Articular chondrocyte of knee joint (primary cell): Measurements from ENCODE around the gene BRSK1. TPM values are rescaled to one million over a fixed set of nuclear protein-coding genes. Genes with fewer than 3 reads are reported as not detected.
A peak's percentile ranks its signal among the peaks of the same experiment; 100 is the strongest.

Source experiments
- small RNA-seq: library from RNA; depleted of rRNA; stranded (forward); fragments of <200 nt; gene quantifications from one replicate; pipeline ENCODE3, GENCODE V24; 2012
- total RNA-seq: library from RNA; depleted of rRNA; stranded (reverse); fragments of >200 nt; gene quantifications from 2 replicates; pipeline ENCODE4 v1.2.3, GENCODE V29; 2012

Gene BRSK1
- 0.65 TPM in 2 replicates for total RNA-seq

DNA sequence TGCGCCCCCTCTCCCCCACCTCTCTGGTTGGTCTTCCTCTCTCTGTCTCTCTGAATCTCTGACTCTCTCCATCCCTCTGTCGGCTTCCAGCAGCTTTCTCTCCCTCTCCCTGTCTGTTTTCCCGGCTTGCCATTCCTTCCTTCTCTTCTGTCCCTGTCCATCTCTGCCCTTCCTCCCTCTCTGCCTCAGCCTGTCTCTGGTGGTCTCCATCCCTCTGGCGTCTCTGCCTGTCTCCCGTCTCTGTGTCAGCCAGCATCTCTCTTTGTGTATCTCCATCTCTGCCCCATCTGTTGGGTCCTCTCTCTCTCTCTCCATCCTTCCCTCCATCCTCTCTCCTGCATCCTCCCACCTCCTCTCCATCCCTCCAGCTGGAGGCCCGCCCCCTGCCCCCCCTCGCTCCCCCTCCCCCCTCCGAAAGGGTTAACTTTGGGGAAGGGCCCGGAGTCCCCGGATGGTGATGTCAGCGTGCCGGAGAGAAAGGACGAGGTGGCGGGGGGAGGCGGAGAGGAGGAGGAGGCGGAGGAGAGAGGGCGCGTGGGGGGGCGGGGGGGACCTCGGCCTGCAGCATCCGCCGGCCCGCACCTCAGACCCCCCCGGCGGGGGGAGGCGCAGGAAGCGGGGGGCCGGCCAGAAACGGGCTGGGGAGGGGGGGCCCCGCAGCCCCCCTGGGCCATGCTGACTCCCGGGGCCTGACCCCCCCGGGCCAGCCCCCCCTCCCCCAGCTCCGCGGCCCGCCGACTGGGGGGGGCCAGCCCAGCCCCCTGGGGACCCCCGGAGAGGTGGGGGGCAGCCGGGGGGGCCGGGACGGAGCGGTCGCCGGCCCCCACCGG lies at the start of gene BRSK1:
BRSK1 (plus strand) TSS at position 450 of the 830 bp plus-strand sequence. CDS start 446 bp downstream, outside the sequence.

DNA sequence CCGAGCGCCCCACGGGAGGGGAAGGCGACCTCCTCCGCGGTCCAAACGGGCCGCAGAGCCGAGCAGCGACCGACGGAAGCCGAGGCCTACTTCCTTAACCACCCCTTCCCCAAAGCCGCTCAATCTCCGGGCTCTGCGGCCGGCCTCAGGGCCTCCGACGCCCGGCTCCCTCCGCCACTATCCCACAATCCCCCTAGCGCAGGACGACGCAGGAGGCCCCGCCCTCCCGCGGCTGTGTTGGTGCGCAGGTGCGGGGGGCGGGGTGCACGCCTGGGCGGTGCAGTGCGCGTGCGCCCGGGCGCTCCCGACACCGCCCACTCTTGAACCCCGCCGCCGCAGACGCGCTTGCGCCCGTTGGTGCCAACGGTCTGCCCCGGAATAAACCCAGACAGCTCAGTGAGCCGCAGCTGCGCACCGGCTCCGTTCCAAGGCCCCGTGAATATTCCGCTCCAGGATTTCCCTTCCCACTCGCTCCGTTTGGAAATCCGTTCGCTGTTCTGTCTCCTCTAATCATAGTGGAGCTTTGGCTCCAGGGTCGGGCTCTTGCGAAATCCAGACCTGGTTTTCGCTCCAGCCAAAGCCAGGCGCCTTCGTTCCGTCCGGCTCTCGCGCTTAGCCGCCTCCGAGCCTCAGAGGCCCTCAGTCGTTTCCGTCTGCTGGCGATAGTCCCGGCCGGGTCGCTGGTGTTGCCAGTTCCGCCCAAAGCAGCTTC lies 24.8 kb upstream of the BRSK1 start, which contains the start of gene PPP6R1:
PPP6R1 (minus strand) TSS at position 190 of the 712 bp plus-strand sequence. CDS start 11,914 bp downstream, outside the sequence.

GRCh38 chr19:55279770-55280643 lies 3.8 kb upstream of the BRSK1 start, which contains the start of gene HSPBP1:
Gene HSPBP1, minus strand, starts transcription at chr19:55280110. Its CDS starts 502 bp downstream, at chr19:55279608.

DNA sequence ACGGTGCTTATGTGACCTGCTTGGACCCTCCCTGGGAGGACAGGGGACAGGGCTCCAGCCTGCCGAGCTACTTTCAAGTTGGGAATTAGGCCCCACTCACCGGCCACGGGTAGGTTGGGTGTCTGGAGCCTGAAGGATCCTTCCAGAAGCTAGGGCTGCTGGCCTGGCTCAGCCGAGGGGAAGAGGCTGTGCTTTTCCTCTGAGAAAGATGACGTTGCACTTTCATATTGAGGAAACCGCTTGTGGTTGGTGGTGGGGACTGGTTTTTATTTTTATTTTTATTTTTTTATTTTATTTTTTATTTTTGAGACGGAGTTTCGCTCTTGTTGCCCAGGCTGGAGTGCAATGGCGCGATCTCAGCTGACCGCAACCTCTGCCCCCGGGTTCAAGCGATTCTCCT lies 41.4 kb downstream of the BRSK1 start, which contains the start of gene TMEM150B:
TMEM150B (minus strand) TSS at position 170 of the 400 bp plus-strand sequence. CDS start 4,305 bp downstream, outside the sequence.

DNA sequence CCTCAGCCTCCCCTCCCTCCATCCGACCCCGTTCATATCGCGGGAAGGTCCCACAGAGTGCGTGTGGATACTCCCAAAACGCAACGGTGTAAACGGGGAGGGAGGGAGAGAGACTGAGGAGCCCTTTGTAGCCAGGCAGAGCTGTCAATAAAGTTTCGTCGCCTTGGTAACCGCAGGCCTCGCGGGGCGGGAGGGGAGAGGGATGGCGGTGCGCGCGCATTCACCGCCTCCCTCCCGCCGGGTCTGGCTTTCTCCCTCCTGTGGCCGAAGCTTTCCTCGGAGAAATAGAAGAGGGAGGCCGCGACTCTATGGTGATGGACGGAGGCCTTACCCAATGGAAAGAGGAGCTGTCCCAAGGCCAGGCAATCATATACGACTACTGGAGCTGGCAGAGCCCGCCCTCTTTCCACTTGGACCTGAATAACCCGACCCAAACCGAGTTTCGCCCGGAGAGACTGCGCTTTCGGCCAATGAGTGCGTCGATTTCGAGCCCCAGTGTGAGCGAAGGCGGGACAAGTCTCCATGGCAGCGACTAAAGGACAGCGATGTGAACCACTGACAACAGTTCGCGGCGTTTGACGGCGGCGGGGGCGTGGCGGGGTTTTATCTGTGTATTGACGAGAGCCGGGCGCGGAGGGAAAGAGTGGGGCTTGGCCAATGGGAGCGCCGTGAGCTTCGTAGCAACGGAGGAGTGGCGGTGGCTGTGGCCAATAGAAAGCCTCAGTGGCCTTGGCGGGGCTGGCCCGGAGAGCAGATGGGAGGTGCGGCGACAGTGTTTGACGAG lies 55.5 kb downstream of the BRSK1 start, which contains the start of gene KMT5C:
KMT5C (plus strand) TSS at position 772 of the 784 bp plus-strand sequence. CDS start 2,061 bp downstream, outside the sequence.

GRCh38 chr19:55354698-55355212 lies 71.0 kb downstream of the BRSK1 start, which contains the start of gene COX6B2:
Gene COX6B2, minus strand, starts transcription at chr19:55354719. Its CDS starts 198 bp downstream, at chr19:55354521.

Small RNA genes within 50 kb of the gene (small RNA-seq; reads per million reads assigned to genes)
- 0.61 reads per million, percentile 20 among the genes with 10 or more reads in this experiment for gene MIR6802
- not detected for gene MIR6803

Other genes starting within 250 kb of the BRSK1 start
- gene GP6, start 245.7 kb upstream of the BRSK1 start, total RNA-seq = not detected in 2 replicates
- gene RDH13, start 220.8 kb upstream of the BRSK1 start, total RNA-seq = 8.6 and 9.1 TPM in 2 replicates
- 0.26 TPM in 1 of 2 replicates, not detected in the other for gene EPS8L1, start 208.1 kb upstream of the BRSK1 start, total RNA-seq
- gene PPP1R12C, start 166.4 kb upstream of the BRSK1 start, total RNA-seq = 30.4 and 32.4 TPM in 2 replicates
- 1.9 and 7.8 TPM in 2 replicates for gene TNNT1, start 134.8 kb upstream of the BRSK1 start, total RNA-seq
- gene TNNI3, start 126.3 kb upstream of the BRSK1 start, total RNA-seq = not detected in 2 replicates
- 0.43 and 0.91 TPM in 2 replicates for gene DNAAF3, start 117.4 kb upstream of the BRSK1 start, total RNA-seq
- gene SYT5, start 103.7 kb upstream of the BRSK1 start, total RNA-seq = not detected in 2 replicates
- gene PTPRH, start 74.5 kb upstream of the BRSK1 start, total RNA-seq = 5.1 and 7.1 TPM in 2 replicates
- 0.76 and 1.7 TPM in 2 replicates for gene TMEM86B, start 55.2 kb upstream of the BRSK1 start, total RNA-seq
- 26.1 and 27.7 TPM in 2 replicates for gene PPP6R1, start 25.0 kb upstream of the BRSK1 start, total RNA-seq
- gene HSPBP1, start 3.9 kb upstream of the BRSK1 start, total RNA-seq = 23.0 and 25.6 TPM in 2 replicates
- gene TMEM150B, start 41.3 kb downstream of the BRSK1 start, total RNA-seq = not detected in 2 replicates
- 5.0 and 5.6 TPM in 2 replicates for gene KMT5C, start 55.9 kb downstream of the BRSK1 start, total RNA-seq
- gene COX6B2, start 70.7 kb downstream of the BRSK1 start, total RNA-seq = not detected in 2 replicates
- gene GARIN5B, start 79.3 kb downstream of the BRSK1 start, total RNA-seq = not detected in 2 replicates
- gene IL11, start 86.5 kb downstream of the BRSK1 start, total RNA-seq = 1.2 and 1.4 TPM in 2 replicates
- gene TMEM190, start 92.8 kb downstream of the BRSK1 start, total RNA-seq = not detected in 2 replicates
- gene TMEM238, start 100.3 kb downstream of the BRSK1 start, total RNA-seq = not detected in 2 replicates
- 441 and 509 TPM in 2 replicates for gene RPL28, start 101.9 kb downstream of the BRSK1 start, total RNA-seq
- gene UBE2S, start 123.8 kb downstream of the BRSK1 start, total RNA-seq = 32.4 and 36.3 TPM in 2 replicates
- not detected in 2 replicates for gene SHISA7, start 159.3 kb downstream of the BRSK1 start, total RNA-seq
- gene ISOC2, start 177.6 kb downstream of the BRSK1 start, total RNA-seq = 48.6 and 53.3 TPM in 2 replicates
- not detected in 2 replicates for gene C19orf85, start 180.8 kb downstream of the BRSK1 start, total RNA-seq
- 2.1 and 2.7 TPM in 2 replicates for gene ZNF628, start 192.6 kb downstream of the BRSK1 start, total RNA-seq
- gene NAT14, start 201.2 kb downstream of the BRSK1 start, total RNA-seq = 3.8 and 5.6 TPM in 2 replicates
- gene SSC5D, start 204.4 kb downstream of the BRSK1 start, total RNA-seq = 23.4 and 33.8 TPM in 2 replicates